ENCODE data around the gene CIAO3.

DNA sequence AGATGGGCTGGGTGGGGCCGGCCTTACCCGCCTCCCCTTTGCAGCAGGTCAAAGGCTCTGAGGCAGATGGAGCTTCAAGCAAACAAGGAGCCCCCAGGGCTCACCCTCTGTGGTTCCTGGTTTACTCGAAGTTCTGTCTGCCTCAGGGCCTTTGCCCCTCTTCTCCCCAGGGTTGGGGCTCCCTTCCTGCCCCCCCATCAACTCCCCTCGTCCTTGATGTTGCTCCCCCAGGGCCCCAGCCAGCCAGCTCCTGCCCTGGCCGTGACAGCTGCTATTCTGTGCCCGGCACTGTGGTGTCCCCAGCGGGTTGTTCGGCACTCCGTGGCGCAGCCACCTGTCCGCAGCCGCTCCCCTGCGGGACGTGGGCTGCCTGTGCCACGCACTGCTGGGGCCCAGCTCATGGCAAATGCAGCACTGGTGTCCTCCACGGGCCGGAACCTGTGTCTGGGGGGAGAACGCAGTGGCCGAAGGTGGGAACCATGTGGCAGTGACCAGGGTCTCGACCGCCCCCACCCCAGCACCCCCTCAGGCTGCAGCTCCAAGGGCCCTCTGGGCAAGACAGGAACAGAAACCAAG lies 30.2 kb downstream of the CIAO3 start:
- TF ChIP-seq POLR2A (IDR thresholded peaks at IDR 0.05) = no peak
- TF ChIP-seq, protein P1, sequence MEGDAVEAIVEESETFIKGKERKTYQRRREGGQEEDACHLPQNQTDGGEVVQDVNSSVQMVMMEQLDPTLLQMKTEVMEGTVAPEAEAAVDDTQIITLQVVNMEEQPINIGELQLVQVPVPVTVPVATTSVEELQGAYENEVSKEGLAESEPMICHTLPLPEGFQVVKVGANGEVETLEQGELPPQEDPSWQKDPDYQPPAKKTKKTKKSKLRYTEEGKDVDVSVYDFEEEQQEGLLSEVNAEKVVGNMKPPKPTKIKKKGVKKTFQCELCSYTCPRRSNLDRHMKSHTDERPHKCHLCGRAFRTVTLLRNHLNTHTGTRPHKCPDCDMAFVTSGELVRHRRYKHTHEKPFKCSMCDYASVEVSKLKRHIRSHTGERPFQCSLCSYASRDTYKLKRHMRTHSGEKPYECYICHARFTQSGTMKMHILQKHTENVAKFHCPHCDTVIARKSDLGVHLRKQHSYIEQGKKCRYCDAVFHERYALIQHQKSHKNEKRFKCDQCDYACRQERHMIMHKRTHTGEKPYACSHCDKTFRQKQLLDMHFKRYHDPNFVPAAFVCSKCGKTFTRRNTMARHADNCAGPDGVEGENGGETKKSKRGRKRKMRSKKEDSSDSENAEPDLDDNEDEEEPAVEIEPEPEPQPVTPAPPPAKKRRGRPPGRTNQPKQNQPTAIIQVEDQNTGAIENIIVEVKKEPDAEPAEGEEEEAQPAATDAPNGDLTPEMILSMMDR (IDR thresholded peaks at IDR 0.05) = no peak
